SKM-1 (cell line): ENCODE results near the gene GLB1L.
"Not testable (repeated sequence)": the region's sequence is repeated elsewhere in the genome, so short reads cannot be mapped to it uniquely, and the experiment has no call there.

Experiments used
- DNase-seq: peaks from one replicate; lab custom pipeline; 2025; ENCODE audit not compliant: unreplicated experiment; lab: John Stamatoyannopoulos, UW

The GLB1L gene

GRCh38 chr2:219245148-219245898 lies at the start of gene GLB1L, which contains the start of gene STK16:
Gene GLB1L (minus strand): TSS chr2:219245444. CDS start chr2:219243573, 1,871 bp downstream.
Gene STK16 (plus strand): TSS chr2:219245479. CDS start chr2:219246000, 521 bp downstream.
- peak; percentile 52 for DNase-seq

- peak; percentile 74 for DNase-seq
Observed at GRCh38 chr2:219294356-219295351, 49.4 kb upstream of the GLB1L start.

- DNase-seq: no peak
Observed at GRCh38 chr2:219293736-219294231, 48.5 kb upstream of the GLB1L start.

GRCh38 chr2:219292616-219293015 lies 47.4 kb upstream of the GLB1L start:
- DNase-seq: no peak

GRCh38 chr2:219291910-219292490 lies 46.8 kb upstream of the GLB1L start:
- DNase-seq: no peak

GRCh38 chr2:219291394-219291793 lies 46.1 kb upstream of the GLB1L start:
- DNase-seq: no peak

GRCh38 chr2:219290381-219291171 lies 45.3 kb upstream of the GLB1L start:
- DNase-seq: no peak

- DNase-seq: no peak
Observed at GRCh38 chr2:219289537-219290361, 44.5 kb upstream of the GLB1L start.

GRCh38 chr2:219289195-219289536 lies 43.9 kb upstream of the GLB1L start:
- DNase-seq: no peak

GRCh38 chr2:219287580-219288265 lies 42.5 kb upstream of the GLB1L start:
- DNase-seq: no peak

GRCh38 chr2:219287116-219287440 lies 41.8 kb upstream of the GLB1L start:
- DNase-seq: not testable (repeated sequence)

- DNase-seq: no peak
Observed at GRCh38 chr2:219286436-219287115, 41.3 kb upstream of the GLB1L start.

GRCh38 chr2:219285894-219286425 lies 40.7 kb upstream of the GLB1L start:
- DNase-seq: no peak

- DNase-seq: no peak
Observed at GRCh38 chr2:219285373-219285735, 40.1 kb upstream of the GLB1L start.

GRCh38 chr2:219284501-219285372 lies 39.5 kb upstream of the GLB1L start:
- no peak for DNase-seq

- no peak for DNase-seq
Observed at GRCh38 chr2:219282943-219283581, 37.8 kb upstream of the GLB1L start.

GRCh38 chr2:219282375-219282774 lies 37.1 kb upstream of the GLB1L start:
- DNase-seq: no peak
